ENCODE results near the gene FAM120B.
A peak's percentile ranks its signal among the peaks of the same experiment; 100 is the strongest.

Gene FAM120B

DNA sequence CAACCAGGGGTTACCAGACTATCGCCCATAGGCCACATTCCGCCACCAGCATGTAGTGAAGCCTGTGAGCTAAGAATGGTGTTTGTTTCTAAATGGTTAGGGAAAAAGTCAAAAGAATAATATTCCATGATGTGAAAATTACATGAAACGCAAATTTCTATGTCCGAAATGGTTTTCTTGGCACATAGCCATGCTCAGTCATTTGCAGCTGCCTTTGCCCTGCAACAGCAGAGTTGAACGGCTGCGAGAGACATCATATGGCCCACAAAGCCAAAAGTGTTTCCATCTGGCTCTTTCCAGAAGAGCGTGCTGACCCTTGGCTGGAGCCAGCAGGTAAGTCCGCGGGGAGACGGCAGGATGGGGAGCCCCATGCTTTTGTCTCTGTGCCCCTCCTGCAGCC lies 60.7 kb downstream of the FAM120B start:
- H3K27ac Mint-ChIP-seq: no peak overlapping the region
- peaks cover 10 to 12% of the 10 kb centered on the region in 2 donors for H3K4me1 Mint-ChIP-seq (ENCODE audit: low read depth in 2 of 2)
- H3K9me3 Mint-ChIP-seq: no peaks in the 10 kb centered on the region
- DNase-seq (no peak), ATAC-seq (replicated peaks) (no peak)
- H3K36me3 Mint-ChIP-seq (ENCODE audit: insufficient read depth): peaks cover 35% of the 10 kb centered on the region
- H3K27me3 Mint-ChIP-seq: no peaks in the 10 kb centered on the region
- H3K4me3 Mint-ChIP-seq: no peak overlapping the region

DNA sequence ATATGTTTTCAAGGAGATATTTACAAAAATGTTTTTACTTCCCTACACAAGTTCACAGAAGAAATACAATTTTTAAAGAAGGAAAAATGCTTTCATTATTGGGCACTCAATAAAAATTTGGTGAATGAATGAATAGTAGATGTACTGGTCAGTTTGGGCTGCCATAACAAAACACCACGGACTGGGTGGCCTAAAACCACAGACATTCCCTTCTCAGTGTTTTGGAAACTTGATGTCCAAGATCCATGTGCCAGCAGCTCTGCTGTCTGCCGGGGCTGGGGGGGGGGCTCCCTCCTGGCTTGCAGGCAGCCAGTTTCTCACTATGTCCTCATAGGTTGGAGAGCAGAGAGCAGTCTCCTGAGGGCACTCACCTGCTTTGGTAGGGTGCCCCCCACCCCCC lies 62.0 kb downstream of the FAM120B start:
- ATAC-seq (replicated peaks): no peak
- Mint-ChIP-seq H3K27me3 (no peaks in the 10 kb centered on the region), H3K36me3 (ENCODE audit: insufficient read depth) (peaks cover 28% of the 10 kb centered on the region), H3K4me3 (no peak overlapping the region), H3K9me3 (no peaks in the 10 kb centered on the region), H3K4me1 (ENCODE audit: low read depth in 2 of 2) (peaks cover 10 to 12% of the 10 kb centered on the region in 2 donors), H3K27ac (peak overlapping the region in 1 of 2 donors; percentile 53)
- DNase-seq: no peak

DNA sequence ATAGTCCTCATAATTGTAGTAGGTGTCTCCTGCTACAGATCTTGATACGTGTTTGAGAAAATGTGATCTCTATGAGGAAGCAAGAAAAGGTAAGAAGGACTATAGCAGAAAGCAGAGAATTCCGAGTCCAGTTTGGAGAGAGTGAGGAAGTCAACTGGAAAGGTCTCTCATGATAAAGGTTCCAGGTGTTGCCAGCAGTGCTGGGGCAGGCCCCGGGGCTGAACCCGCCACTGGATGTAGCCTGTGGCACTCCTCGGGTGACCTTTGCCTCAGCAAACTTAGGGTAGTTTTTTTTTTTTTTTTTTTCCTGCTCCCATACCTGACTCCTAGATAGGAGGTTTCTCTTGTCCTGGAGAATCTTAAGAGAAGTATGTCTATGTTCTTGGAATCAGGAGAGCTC lies 62.8 kb downstream of the FAM120B start:
- Mint-ChIP-seq H3K27ac (peak overlapping the region in 1 of 2 donors; percentile 53), H3K36me3 (ENCODE audit: insufficient read depth) (peaks cover 21% of the 10 kb centered on the region)

DNA sequence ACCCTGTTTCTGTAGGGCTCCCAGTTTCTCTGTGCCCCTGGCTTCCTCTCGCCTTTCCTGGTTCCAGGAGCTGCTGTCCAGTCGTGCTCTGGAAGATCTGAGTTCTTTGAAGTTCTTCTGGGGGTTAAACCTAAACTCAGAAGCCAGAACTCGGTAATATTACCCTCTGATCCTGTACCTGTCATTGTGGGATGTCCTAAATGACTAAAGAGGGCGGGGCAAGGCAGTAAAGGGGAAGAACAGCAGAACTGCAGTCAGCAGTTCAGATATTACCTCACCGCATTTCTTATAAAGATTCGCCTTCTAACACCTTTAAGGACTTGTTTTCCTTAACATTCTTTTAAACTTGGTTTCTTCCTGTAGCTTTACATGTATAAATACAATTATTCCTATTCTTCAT lies 63.9 kb downstream of the FAM120B start:
- no peak overlapping the region for H3K4me3 Mint-ChIP-seq
- H3K27me3 Mint-ChIP-seq: no peaks in the 10 kb centered on the region
- ATAC-seq (replicated peaks): no peak
- H3K36me3 Mint-ChIP-seq (ENCODE audit: insufficient read depth): peaks cover 21% of the 10 kb centered on the region
- H3K4me1 Mint-ChIP-seq (ENCODE audit: low read depth in 2 of 2): peaks cover 9 to 11% of the 10 kb centered on the region in 2 donors
- peak overlapping the region; percentile 54 to 73 for H3K27ac Mint-ChIP-seq
- H3K9me3 Mint-ChIP-seq: no peaks in the 10 kb centered on the region
- DNase-seq: no peak

More for the DNA sequence above, 62.8 kb downstream of the FAM120B start:
- DNase-seq (no peak), ATAC-seq (replicated peaks) (no peak)
- Mint-ChIP-seq H3K9me3 (no peaks in the 10 kb centered on the region), H3K4me3 (no peak overlapping the region), H3K4me1 (ENCODE audit: low read depth in 2 of 2) (peaks cover 10 to 12% of the 10 kb centered on the region in 2 donors), H3K27me3 (no peaks in the 10 kb centered on the region)

DNA sequence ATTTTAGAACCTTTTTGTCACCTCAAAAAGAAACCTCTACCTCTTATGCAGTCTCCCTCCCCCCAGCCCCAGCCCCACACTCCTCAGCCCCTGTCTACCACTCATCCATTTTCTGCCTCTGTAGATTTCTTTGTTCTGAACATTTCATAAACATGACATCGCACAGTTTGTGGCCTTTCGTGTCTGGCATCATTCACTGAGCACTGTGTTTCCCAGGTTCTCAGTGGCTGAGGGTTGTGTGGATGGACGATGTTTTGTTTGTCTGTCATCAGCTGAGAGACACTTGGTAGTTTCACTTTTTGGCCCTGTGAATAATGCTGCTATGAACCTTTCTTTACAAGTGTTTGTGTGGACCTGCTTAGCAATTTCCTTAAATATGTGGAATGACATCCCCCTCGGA lies 64.5 kb downstream of the FAM120B start:
- DNase-seq: no peak
- H3K27me3 Mint-ChIP-seq: no peaks in the 10 kb centered on the region
- peak overlapping the region; percentile 54 to 73 for H3K27ac Mint-ChIP-seq
- H3K4me3 Mint-ChIP-seq: no peak overlapping the region
- H3K9me3 Mint-ChIP-seq: no peaks in the 10 kb centered on the region
- H3K4me1 Mint-ChIP-seq (ENCODE audit: low read depth in 2 of 2): peaks cover 14% of the 10 kb centered on the region in 2 donors
- ATAC-seq (replicated peaks): no peak
- peaks cover 23% of the 10 kb centered on the region for H3K36me3 Mint-ChIP-seq (ENCODE audit: insufficient read depth)

DNA sequence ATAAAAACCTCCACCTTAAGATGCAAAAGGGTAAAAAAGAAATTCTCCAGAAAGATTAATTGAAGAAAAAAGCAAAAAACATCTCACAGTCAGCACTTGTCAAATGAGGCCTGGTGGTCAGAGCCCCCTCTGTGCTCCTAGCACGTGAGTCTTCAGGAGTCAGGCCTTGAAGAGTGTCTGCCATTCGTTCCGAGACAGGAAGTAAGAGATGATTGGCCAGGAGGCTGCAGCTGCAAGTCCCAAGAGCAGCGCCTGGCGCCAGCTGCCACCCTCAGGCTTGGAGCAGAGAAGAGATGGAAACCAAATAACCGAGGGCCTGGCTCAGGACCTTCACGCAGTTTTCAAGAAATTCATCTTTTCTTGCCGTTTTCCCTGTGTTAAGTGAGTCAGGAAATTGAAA lies 65.0 kb downstream of the FAM120B start:
- no peak for ATAC-seq (replicated peaks)
- Mint-ChIP-seq H3K27ac (peak overlapping the region; percentile 54 to 73), H3K36me3 (ENCODE audit: insufficient read depth) (peaks cover 23% of the 10 kb centered on the region)

DNA sequence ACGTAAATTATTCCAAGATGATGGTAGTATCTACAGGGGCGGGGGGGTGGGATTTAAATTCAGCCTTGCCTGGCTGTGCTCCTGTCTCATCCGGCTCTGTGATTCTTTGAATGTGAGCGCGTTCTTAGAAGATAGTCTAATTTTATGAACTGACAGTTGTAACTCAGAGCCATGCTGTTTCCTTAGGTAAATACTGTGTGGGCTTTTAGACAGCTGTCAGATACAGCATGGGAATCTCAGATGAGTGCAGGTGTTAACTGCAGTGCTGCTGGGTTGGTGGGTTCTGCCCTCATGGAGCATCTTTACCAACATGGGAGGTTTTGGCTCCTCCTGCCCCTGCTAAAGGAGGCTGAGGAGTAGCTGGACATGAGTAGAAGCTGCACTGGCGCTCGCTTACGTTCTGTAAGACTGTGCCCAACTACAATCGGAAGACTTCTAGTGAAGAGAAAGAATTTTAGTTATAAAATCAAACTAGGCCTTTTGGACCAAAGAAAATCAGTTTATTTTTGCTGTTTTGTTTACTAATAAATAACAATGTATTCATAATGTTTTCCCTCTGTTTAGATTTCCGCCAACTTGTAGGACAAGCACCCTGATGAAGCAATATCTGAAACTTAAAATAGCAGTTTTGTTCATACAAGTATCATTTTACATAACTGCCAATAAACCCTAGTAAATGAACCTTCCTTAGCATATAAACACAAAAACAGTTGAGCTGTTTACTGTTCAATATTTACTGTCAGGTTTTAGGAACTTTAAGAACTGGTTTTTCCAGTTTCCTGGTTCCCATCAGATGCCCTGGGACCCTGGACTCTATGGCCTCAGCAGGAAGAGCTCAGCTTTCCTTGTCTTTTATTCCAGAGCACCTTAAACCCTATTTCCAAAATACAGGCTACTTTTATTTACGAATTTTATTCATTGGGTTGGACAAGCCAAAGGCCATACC lies 66.1 kb downstream of the FAM120B start:
- Mint-ChIP-seq H3K4me3 (no peak overlapping the region), H3K9me3 (no peaks in the 10 kb centered on the region), H3K27me3 (no peaks in the 10 kb centered on the region), H3K36me3 (ENCODE audit: insufficient read depth) (peaks cover 18% of the 10 kb centered on the region), H3K27ac (peak overlapping the region in 1 of 2 donors; percentile 35), H3K4me1 (ENCODE audit: low read depth in 2 of 2) (peaks cover 14 to 18% of the 10 kb centered on the region in 2 donors)
- DNase-seq (no peak), ATAC-seq (replicated peaks) (no peak)

More for the DNA sequence above, 65.0 kb downstream of the FAM120B start:
- H3K4me1 Mint-ChIP-seq (ENCODE audit: low read depth in 2 of 2): peaks cover 14 to 17% of the 10 kb centered on the region in 2 donors
- H3K27me3 Mint-ChIP-seq: no peaks in the 10 kb centered on the region
- DNase-seq: no peak
- no peaks in the 10 kb centered on the region for H3K9me3 Mint-ChIP-seq
- no peak overlapping the region for H3K4me3 Mint-ChIP-seq

DNA sequence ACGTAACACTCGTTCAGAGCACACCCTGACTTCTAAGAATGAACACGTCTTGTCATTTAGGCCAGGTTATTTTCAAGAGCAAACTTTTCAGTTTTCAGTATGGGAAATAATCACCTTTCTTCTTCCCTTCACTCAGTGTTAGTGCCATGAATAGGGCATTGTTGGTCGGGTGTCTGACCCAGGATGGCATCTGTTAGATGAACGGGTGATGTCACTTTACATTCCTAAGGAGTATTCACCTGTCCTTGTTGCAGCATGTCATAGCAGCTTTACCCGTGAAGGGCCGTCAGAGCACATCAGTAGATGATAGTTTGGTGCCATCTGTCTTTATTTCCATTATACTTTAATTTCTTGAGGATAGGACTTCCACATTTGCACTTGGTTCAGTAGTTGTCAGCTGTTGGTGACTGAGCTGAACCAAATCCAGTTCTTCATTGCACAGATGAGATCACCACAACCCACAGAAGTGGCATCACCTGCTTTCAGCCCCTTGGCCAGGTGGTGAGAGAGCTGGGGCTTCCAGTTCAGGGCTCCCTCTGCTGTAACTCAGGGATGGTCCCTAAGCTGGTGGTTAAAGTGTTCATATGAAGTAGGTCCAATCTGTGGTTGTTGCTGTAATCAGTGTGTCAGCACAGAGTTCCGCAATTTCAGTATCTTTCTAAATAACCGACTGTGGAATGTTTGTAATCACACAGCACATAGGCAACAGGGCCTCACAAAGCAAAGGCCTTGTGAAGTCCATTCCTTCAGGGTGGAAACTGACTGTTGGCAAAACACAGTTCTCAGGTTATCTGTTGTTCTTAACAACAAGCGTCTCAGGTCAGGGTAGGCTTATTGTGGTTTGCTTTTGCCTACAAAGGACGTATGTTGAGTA lies 68.2 kb downstream of the FAM120B start:
- H3K27ac Mint-ChIP-seq: no peak overlapping the region

DNA sequence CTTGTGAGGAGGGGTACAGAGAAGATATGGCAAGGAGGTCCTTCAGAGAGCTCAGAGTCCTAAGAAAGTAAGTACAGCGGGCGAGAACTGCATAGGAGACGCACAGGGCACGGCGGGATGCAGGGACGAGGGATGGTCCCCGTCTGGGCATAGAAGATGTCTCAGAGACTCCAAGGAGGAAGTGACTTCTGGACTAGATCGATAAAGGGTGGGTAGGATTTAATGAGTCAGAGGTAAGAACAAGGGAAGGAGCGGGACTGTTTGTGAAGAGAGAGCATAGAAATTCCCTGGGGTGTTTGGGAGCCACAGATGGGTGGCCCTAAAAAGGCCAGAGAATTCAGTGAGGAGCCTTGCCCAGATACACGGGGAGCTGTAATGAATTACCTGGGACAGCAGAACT lies 69.1 kb downstream of the FAM120B start:
- DNase-seq (no peak), ATAC-seq (replicated peaks) (no peak)
- Mint-ChIP-seq H3K36me3 (ENCODE audit: insufficient read depth) (peaks cover 9% of the 10 kb centered on the region), H3K4me3 (no peak overlapping the region), H3K9me3 (no peaks in the 10 kb centered on the region), H3K4me1 (ENCODE audit: low read depth in 2 of 2) (peaks cover 18 to 29% of the 10 kb centered on the region in 2 donors), H3K27me3 (no peaks in the 10 kb centered on the region), H3K27ac (no peak overlapping the region)

More for the DNA sequence above, 68.2 kb downstream of the FAM120B start:
- H3K9me3 Mint-ChIP-seq: no peaks in the 10 kb centered on the region
- H3K36me3 Mint-ChIP-seq (ENCODE audit: insufficient read depth): peaks cover 9% of the 10 kb centered on the region
- no peak for ATAC-seq (replicated peaks)
- H3K4me3 Mint-ChIP-seq: no peak overlapping the region
- H3K4me1 Mint-ChIP-seq (ENCODE audit: low read depth in 2 of 2): peaks cover 18 to 29% of the 10 kb centered on the region in 2 donors
- no peak for DNase-seq
- no peaks in the 10 kb centered on the region for H3K27me3 Mint-ChIP-seq

DNA sequence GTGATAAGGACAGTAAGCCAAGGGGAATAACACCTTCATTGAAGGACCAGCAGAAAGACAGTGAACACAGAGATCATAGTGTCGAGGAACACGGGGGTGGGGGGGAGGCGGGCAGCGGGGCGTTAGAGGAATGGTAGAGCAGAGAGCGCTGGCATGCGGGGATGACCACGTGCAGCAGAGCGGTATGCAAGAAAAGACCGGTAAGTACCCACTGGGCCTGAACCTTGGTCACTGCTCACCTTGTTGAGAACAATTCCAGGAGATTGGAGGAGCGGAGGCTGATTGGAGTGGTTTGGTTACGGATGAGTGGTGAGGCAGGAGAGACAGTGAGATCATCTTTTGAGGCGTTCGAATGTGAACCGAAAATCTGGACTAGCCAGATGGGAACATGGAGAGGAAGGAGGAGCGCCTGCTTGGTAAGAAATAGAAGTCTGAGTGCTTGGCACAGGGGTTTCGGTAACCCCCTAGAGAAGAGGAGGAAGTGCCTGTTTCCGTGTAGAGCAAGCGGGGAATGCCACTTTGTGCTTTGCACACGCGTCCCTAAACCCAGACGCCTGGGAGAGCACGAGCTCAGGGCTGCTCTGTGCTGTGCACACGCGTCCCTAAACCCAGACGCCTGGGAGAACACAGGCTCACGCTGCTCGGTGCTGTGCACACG lies 70.0 kb downstream of the FAM120B start:
- H3K27ac Mint-ChIP-seq: no peak overlapping the region

DNA sequence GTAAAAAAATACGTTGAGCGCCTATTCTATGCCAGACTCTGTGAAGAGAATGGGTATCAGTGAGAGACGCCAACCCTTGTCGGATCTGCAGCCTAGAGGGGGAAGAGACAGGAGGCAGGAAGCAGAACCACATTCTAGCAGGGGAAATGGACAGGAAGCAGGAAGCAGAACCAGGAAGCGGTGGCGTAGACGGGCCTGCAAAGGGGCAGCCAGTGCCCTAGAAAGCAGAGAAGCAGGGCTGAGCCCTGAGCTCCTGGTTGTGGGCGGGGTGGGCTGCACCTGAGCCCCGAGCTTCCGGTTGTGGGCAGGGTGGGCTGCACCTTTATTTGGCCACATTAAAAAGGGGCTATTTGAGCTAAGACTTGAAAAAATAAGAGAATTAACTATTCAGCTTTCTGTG lies 71.9 kb downstream of the FAM120B start:
- ATAC-seq (replicated peaks) (peak; percentile 86), DNase-seq (peak; percentile 13 to 26 (median 18))
- Mint-ChIP-seq H3K4me3 (peak overlapping the region; percentile 60 to 62), H3K36me3 (ENCODE audit: insufficient read depth) (peaks cover 5% of the 10 kb centered on the region), H3K27me3 (no peaks in the 10 kb centered on the region), H3K4me1 (ENCODE audit: low read depth in 2 of 2) (peaks cover 18 to 29% of the 10 kb centered on the region in 2 donors), H3K9me3 (no peaks in the 10 kb centered on the region), H3K27ac (peak overlapping the region; percentile 73 to 84)

More for the DNA sequence above, 70.0 kb downstream of the FAM120B start:
- no peak for DNase-seq
- Mint-ChIP-seq H3K27me3 (no peaks in the 10 kb centered on the region), H3K4me1 (ENCODE audit: low read depth in 2 of 2) (peaks cover 18 to 29% of the 10 kb centered on the region in 2 donors), H3K36me3 (ENCODE audit: insufficient read depth) (peaks cover 8% of the 10 kb centered on the region), H3K4me3 (peak overlapping the region; percentile 6 to 7), H3K9me3 (no peaks in the 10 kb centered on the region)
- ATAC-seq (replicated peaks): no peak

DNA sequence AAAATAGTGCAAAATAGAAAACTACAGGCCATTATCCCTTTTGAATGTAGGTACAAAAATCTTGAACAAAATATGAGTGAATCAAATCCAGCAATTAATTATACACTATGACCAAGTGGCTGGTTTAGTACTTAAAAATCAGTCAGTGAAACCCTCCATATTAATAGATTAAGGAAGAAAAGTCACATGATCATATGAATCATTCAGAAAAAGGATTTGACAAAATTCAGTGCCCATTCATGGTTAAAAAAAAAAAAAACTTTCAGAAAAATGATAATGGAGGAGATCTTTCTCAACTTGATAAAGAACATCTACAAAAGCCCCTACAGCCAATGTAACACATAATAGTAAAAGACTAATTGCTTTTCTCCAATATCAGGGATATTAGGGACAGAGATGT lies 75.0 kb downstream of the FAM120B start:
- DNase-seq: no peak
- Mint-ChIP-seq H3K4me1 (ENCODE audit: low read depth in 2 of 2) (peaks cover 10 to 15% of the 10 kb centered on the region in 2 donors), H3K9me3 (no peaks in the 10 kb centered on the region), H3K36me3 (ENCODE audit: insufficient read depth) (peaks cover 3% of the 10 kb centered on the region), H3K27ac (peak overlapping the region in 1 of 2 donors; percentile 60), H3K27me3 (no peaks in the 10 kb centered on the region), H3K4me3 (no peak overlapping the region)
- no peak for ATAC-seq (replicated peaks)

DNA sequence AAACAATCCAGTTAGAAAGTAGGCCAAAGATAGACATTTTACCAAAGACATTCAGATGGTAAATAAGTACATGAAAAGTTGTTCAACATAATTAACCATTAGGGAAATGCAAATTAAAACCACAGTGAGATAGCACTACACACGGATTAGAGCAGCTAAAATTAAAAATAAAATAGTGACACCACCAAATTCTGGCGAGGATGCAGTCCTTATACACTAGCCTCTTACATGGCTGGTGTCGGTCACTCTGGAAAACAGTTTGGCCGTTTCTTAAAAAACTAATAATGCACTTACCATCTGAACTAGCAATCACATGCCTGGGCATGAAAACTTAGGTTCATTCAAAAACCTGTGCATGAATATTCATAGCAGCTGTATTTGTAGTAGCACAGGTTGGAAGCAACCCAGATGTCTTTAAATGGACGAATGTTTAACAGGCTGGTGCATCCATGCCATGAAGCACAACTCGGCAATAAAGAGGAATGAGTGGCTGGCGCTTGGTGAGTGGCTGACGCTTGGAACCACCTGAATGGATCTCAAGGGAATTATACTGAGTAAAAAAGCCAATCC lies 77.0 kb downstream of the FAM120B start:
- peak overlapping the region; percentile 60 to 76 for H3K27ac Mint-ChIP-seq
- no peaks in the 10 kb centered on the region for H3K27me3 Mint-ChIP-seq
- no peaks in the 10 kb centered on the region for H3K36me3 Mint-ChIP-seq (ENCODE audit: insufficient read depth)
- H3K4me1 Mint-ChIP-seq (ENCODE audit: low read depth in 2 of 2): peaks cover 5 to 7% of the 10 kb centered on the region in 2 donors
- no peak overlapping the region for H3K4me3 Mint-ChIP-seq
- no peak for DNase-seq
- no peaks in the 10 kb centered on the region for H3K9me3 Mint-ChIP-seq
- no peak for ATAC-seq (replicated peaks)

Measured in effector memory CD8-positive, alpha-beta T cell (primary cell).